Pancreas (tissue), 10 donors: ENCODE data around the gene MGAT5B. TPM values are rescaled to one million over a fixed set of nuclear protein-coding genes. Genes with fewer than 3 reads are reported as not detected.

Experiments used
- ATAC-seq, 4 donors: fragments of 200-7000 bp; cut with Tn5 transposase; one replicate each; pipeline versions ENCODE4 v1.8.0 to v1.9.1; 2020; ENCODE audit warnings: mild to moderate bottlenecking in 4 of 4, moderate library complexity in 4 of 4
- DNase-seq, 6 donors: peaks; one replicate each; pipeline ENCODE4 v3.0.0-alpha.2; 2020
- FAIRE-seq: peaks from 2 replicates; lab custom pipeline; 2012; peaks lifted over from hg19 to GRCh38; lab: Jason Lieb, UNC
- H3K27ac ChIP-seq, 4 donors: fragments of 200-600 bp; sonication (generic); 1 replicate in 3 of 4; 2 replicates in 1 of 4; pipeline versions ENCODE4 v1.5.0 to v1.8.0; 2020
- H3K27me3 ChIP-seq, 4 donors: fragments of 200-600 bp; one replicate each; pipeline ENCODE4 v1.8.0; 2021
- H3K36me3 ChIP-seq, 3 donors: fragments of 200-600 bp; sonication (generic) in 1 of 3; one replicate each; pipeline versions ENCODE4 v1.5.0 to v1.8.0; 2020 to 2021
- H3K4me1 ChIP-seq, 3 donors: fragments of 200-600 bp; one replicate each; pipeline ENCODE4 v1.8.0; 2021
- H3K4me3 ChIP-seq, 4 donors: fragments of 200-600 bp; sonication (generic) in 2 of 4; one replicate each; pipeline versions ENCODE4 v1.5.0 to v1.8.0; 2020 to 2021
- H3K9me3 ChIP-seq, 4 donors: fragments of 200-600 bp; one replicate each; pipeline ENCODE4 v1.8.0; 2021
- WGBS, 2 donors: extraction: QIAGEN DNeasy Blood & Tissue Kit; methylation state at CpG; one replicate each; pipeline ENCODE4 v1.1.7; 2013; 5-methylcytosine and 5-hydroxymethylcytosine counted together
- intact Hi-C, 3 donors: fragments of 100-400 bp; cut with DNase I; formaldehyde crosslinking; loops; one replicate each; pipeline versions ENCODE4 v1.11.1 to v1.14.2; 2022
- polyA plus RNA-seq, 2 donors: library from polyadenylated mRNA; stranded (reverse); fragments of 200-250 nt; gene quantifications; one replicate each; pipeline ENCODE4 v1.2.3, GENCODE V29; 2013
- total RNA-seq, 6 donors: library from RNA; stranded (reverse); fragmentation: NEBNext Ultra II Directional in 4 of 6; extraction: Animal tissue kit (Norgen Biotek cat#: 25700) in 4 of 6; gene quantifications; one replicate each; pipeline versions ENCODE4 v1.2.1 to v1.2.4, GENCODE V29; 2021 to 2023
- TF ChIP-seq, protein P1 (sequence below), 4 donors: fragments of 200-600 bp; sonication (generic) in 3 of 4; IDR thresholded peaks; one replicate each; pipeline versions ENCODE4 v1.5.0 to v1.8.0; 2021; ENCODE audit warnings: antibody characterized with exemption in 4 of 4
- donor health status: healthy with polysubstance abuse.
- donor health status: DM: no; HTN: no; CAD: no; lungs with moderate emphysema.
- donor health status: DM: no; HTN: no; CAD: no.
- donor health status: control.
- donor health status: control.
- donor health status: Bipolar disorder and iron deficiency.
- donor health status: DM: yes; HTN: yes; CAD: no.
- donor health status: DM: no; HTN: no; CAD: no.
- donor health status: DM: no; HTN: no; CAD: no.
- donor health status: DM: yes; HTN: yes; CAD: no.

Gene MGAT5B
- total and polyA plus RNA-seq, 8 donors = 0.21 to 1.2 (median 0.25) TPM; not detected in 1

- no peak for ATAC-seq
Observed at GRCh38 chr17:76886395-76886794, 18.2 kb downstream of the MGAT5B start.

GRCh38 chr17:76887802-76888201 lies 19.6 kb downstream of the MGAT5B start:
- Histone ChIP-seq H3K4me3 (no peak overlapping the region), H3K36me3 (no peaks in the 10 kb centered on the region), H3K27me3 (no peaks in the 10 kb centered on the region), H3K9me3 (no peaks in the 10 kb centered on the region), H3K4me1 (no peaks in the 10 kb centered on the region), H3K27ac (no peak overlapping the region)
- TF ChIP-seq, protein P1, sequence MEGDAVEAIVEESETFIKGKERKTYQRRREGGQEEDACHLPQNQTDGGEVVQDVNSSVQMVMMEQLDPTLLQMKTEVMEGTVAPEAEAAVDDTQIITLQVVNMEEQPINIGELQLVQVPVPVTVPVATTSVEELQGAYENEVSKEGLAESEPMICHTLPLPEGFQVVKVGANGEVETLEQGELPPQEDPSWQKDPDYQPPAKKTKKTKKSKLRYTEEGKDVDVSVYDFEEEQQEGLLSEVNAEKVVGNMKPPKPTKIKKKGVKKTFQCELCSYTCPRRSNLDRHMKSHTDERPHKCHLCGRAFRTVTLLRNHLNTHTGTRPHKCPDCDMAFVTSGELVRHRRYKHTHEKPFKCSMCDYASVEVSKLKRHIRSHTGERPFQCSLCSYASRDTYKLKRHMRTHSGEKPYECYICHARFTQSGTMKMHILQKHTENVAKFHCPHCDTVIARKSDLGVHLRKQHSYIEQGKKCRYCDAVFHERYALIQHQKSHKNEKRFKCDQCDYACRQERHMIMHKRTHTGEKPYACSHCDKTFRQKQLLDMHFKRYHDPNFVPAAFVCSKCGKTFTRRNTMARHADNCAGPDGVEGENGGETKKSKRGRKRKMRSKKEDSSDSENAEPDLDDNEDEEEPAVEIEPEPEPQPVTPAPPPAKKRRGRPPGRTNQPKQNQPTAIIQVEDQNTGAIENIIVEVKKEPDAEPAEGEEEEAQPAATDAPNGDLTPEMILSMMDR (IDR thresholded peaks at IDR 0.05) = no peak
- intact Hi-C loops = no loop called here
- FAIRE-seq = no peak
- no peak for ATAC-seq
- no peak for DNase-seq
- 62 to 65% methylated on average over 6 of the region's 6 CpGs for WGBS, 2 donors

More at GRCh38 chr17:76886395-76886794, 18.2 kb downstream of the MGAT5B start:
- FAIRE-seq (no peak), DNase-seq (no peak)
- Histone ChIP-seq H3K4me3 (no peak overlapping the region), H3K4me1 (no peaks in the 10 kb centered on the region), H3K9me3 (no peaks in the 10 kb centered on the region), H3K27me3 (no peaks in the 10 kb centered on the region), H3K36me3 (no peaks in the 10 kb centered on the region), H3K27ac (no peak overlapping the region)
- intact Hi-C loops = no loop called here
- TF ChIP-seq, protein P1 (IDR thresholded peaks at IDR 0.05) = no peak
- 54 to 67% methylated on average over 5 of the region's 5 CpGs for WGBS, 2 donors

DNA sequence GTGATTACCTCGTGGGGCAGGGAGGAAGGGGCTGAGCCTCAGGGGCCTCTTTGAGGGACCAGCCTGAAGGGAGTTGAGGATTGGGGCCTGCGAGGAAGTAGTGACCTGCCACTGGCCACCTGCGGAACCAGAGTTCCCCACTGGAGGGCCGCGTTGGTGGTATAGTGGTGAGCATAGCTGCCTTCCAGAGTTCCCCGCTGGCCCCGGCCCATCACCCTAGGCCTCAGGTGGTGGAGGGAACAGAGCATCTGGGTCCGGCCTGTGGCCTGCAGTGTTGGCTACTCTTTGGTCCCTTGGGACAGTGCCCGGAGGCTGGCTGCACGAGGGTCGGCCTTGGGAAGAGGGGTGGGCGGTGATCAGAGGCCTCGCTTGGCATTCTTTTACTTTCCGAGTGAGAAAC lies 20.5 kb downstream of the MGAT5B start:
- TF ChIP-seq, protein P1 (IDR thresholded peaks at IDR 0.05) = no peak
- H3K9me3 ChIP-seq = no peaks in the 10 kb centered on the region
- DNase-seq = no peak
- H3K27ac ChIP-seq = no peak overlapping the region
- intact Hi-C loops = no loop called here
- WGBS, 2 donors = 57 to 60% methylated on average over 14 of the region's 14 CpGs
- ATAC-seq = no peak
- FAIRE-seq = no peak
- no peaks in the 10 kb centered on the region for H3K36me3 ChIP-seq
- H3K4me1 ChIP-seq = no peaks in the 10 kb centered on the region
- no peak overlapping the region for H3K4me3 ChIP-seq
- no peaks in the 10 kb centered on the region for H3K27me3 ChIP-seq

DNA sequence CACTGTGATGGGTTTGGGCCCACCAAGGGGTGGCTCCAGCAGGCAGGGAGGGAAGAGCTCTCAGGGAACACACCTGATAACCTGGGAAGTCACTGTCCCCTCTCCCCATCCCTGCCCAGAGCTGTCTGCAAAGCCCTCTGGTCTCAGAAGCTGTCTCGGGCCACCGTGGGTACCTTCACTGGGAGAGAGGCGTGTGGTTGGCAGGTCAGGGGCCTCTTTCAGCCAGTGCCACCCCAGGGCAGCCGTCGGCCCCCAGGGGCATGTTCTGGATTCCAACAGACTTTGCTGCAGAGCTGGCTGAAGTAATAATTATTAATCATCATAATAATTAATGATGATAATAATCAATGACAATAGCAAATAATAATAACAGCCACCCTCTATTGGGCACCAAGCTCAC lies 21.1 kb downstream of the MGAT5B start:
- Histone ChIP-seq H3K36me3 (no peaks in the 10 kb centered on the region), H3K27ac (no peak overlapping the region), H3K9me3 (no peaks in the 10 kb centered on the region), H3K27me3 (no peaks in the 10 kb centered on the region), H3K4me3 (no peak overlapping the region), H3K4me1 (no peaks in the 10 kb centered on the region)
- intact Hi-C loops = no loop called here
- FAIRE-seq = no peak
- ATAC-seq = no peak
- DNase-seq = no peak
- 77 to 81% methylated on average over 5 of the region's 5 CpGs for WGBS, 2 donors
- TF ChIP-seq, protein P1 (IDR thresholded peaks at IDR 0.05) = no peak

- WGBS, 2 donors = 89 to 93% methylated on average over 10 of the region's 10 CpGs
Observed at GRCh38 chr17:76892329-76892728, 24.1 kb downstream of the MGAT5B start.

More at GRCh38 chr17:76892329-76892728, 24.1 kb downstream of the MGAT5B start:
- H3K27me3 ChIP-seq = no peaks in the 10 kb centered on the region
- no peaks in the 10 kb centered on the region for H3K36me3 ChIP-seq
- H3K4me1 ChIP-seq = no peaks in the 10 kb centered on the region
- no peak for DNase-seq
- TF ChIP-seq, protein P1 (IDR thresholded peaks at IDR 0.05) = no peak
- H3K27ac ChIP-seq = no peak overlapping the region
- intact Hi-C loops = no loop called here
- no peaks in the 10 kb centered on the region for H3K9me3 ChIP-seq
- FAIRE-seq = no peak
- H3K4me3 ChIP-seq = no peak overlapping the region
- ATAC-seq = no peak
